ENCODE data around the gene PPM1F.
"Not testable (repeated sequence)": the region's sequence is repeated elsewhere in the genome, so short reads cannot be mapped to it uniquely, and the experiment has no call there.

Gene PPM1F

DNA sequence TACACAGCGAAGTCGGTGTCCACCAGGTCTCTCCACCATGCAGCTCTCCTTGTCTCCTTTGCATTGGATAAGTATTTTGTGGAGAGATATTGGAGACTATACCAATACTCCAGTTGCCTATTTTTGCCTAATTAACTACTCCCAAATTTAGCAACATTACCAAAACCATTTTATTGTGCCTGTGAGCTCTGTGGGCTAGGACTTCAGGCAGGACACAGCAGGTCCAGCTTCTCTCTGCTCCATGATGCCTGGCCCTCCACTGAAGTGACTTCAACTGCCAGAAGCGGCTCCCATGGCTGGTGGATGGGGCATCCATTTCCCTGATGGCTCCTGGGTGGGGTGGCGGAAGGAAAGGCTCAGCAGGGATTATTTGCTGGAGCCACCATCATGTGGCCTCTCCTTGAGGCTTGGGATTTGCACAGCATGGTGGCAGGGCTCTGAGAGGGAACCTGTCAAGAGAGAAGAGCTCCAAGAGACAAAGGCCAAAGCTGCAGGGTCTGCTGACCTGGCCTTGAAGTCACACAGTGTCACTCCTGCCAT is 48.3 kb downstream of the PPM1F start:
- FAIRE-seq (no peak), DNase-seq (ENCODE audit: insufficient read length, low spot score) (no peak)
- TF ChIP-seq, protein P1, sequence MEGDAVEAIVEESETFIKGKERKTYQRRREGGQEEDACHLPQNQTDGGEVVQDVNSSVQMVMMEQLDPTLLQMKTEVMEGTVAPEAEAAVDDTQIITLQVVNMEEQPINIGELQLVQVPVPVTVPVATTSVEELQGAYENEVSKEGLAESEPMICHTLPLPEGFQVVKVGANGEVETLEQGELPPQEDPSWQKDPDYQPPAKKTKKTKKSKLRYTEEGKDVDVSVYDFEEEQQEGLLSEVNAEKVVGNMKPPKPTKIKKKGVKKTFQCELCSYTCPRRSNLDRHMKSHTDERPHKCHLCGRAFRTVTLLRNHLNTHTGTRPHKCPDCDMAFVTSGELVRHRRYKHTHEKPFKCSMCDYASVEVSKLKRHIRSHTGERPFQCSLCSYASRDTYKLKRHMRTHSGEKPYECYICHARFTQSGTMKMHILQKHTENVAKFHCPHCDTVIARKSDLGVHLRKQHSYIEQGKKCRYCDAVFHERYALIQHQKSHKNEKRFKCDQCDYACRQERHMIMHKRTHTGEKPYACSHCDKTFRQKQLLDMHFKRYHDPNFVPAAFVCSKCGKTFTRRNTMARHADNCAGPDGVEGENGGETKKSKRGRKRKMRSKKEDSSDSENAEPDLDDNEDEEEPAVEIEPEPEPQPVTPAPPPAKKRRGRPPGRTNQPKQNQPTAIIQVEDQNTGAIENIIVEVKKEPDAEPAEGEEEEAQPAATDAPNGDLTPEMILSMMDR (IDR thresholded peaks at IDR 0.05; ENCODE audit: insufficient read depth, missing control alignments): no peak

DNA sequence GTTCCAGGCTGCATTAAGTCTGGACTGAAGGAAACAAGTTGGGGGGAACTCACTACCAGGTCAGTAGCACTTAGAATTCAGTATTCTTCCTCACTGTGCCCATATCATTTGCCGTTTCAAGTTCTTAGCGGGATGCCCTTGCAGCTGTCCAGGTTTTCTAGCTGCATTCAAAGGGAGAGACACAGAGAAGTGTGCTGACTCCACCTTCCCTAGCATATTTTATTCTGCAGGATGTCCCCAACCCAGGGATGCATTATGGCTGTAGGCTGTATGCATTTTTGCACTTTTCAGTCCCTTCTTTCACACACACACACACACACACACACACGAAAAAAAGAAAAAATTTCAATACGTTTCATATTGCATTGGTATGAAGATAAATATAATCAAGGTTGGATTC is 49.4 kb downstream of the PPM1F start:
- no peak for DNase-seq (ENCODE audit: insufficient read length, low spot score)
- TF ChIP-seq, protein P1 (IDR thresholded peaks at IDR 0.05; ENCODE audit: insufficient read depth, missing control alignments): no peak
- no peak for FAIRE-seq

DNA sequence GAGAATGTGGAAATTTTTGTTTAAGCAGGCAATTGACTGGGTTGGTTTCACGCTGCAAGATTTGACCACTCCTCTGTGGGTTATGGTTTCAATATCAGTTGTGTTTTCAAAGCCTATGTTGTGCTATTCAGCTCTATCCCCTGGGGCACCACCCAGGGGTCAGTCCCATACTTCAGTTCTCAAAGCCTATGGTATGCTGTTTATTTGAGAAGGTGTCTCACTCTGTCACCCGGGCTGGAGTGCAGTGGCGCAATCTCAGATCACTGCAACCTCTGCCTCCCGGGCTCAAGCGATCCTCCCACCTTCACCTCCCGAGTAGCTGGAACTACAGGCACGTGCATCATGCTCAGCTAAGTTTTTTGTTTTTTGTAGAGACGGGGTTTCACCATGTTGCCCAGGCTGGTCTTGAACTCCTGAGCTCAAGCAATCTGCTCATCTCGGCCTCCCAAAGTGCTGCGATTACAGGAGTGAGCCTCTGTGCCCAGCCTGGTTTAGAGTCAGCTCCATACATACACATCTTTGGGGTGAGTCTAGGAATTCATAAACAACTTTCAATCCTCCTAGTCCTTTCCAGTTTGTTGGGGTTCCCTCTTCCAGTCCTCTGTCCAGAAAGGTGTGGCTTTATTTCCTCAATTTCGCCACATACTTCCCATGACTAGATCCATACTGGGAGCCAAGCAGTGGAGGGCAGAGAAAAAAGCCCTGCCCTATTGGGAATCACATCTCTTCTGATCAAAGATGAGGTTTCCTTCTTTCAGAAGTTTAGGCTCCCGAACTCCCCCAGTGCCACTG is 50.2 kb downstream of the PPM1F start:
- DNase-seq (ENCODE audit: insufficient read length, low spot score) (no peak), FAIRE-seq (no peak)
- TF ChIP-seq, protein P1 (IDR thresholded peaks at IDR 0.05; ENCODE audit: insufficient read depth, missing control alignments): no peak

DNA sequence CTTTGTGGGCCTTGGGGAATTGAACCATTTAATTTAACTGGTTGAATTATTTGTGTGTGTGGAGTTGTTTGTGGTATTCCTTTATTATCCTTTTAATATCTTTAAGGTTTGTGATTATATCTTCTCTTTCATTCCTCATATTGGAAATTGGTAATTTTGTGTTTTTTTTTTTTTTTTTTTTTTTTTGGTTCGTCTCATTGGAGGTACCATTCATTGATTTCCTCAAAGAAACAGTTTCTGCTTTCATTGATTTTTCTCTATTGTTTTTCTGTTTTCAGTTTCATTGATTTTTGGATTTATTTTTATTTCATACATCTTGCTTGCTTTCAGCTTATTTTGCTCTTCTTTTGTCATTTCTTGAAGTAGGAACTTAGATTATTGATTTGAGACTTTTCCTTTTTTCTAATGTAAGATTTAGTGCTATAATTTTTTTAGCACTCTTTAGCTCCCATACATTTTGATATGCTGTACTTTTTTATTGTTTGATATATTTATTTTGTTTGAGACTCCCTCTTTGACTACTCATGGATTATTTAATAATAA is 54.2 kb downstream of the PPM1F start:
- FAIRE-seq (no peak), DNase-seq (ENCODE audit: insufficient read length, low spot score) (no peak)
- TF ChIP-seq, protein P1 (IDR thresholded peaks at IDR 0.05; ENCODE audit: insufficient read depth, missing control alignments): no peak

DNA sequence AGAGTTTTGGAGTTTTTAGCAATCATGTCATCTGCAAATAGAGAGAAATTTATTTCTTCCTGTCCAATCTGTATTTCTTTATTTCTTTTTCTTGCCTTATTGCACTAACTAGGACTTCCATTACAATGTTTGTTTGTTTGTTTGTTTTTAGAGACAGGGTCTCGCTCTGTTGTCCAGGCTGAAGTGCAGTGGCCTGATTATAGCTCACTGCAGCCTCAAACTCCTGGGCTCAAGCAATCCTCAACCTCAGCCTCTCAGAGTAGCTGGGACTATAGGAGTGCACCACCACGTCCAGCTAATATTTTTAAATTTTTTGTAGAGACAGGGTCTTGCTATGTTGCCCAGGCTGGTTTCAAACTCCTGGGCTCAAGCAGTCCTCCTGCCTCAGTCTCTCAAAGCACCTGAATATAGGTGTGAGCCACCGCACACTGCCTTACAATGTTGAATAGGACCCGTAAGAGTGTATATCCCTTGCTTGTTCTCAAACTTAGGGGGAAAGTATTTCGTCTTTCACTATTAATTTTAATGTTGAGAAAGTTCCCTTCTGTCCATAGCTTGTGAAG is 55.6 kb downstream of the PPM1F start:
- FAIRE-seq: no peak
- no peak for DNase-seq (ENCODE audit: insufficient read length, low spot score)
- TF ChIP-seq, protein P1 (IDR thresholded peaks at IDR 0.05; ENCODE audit: insufficient read depth, missing control alignments): no peak

DNA sequence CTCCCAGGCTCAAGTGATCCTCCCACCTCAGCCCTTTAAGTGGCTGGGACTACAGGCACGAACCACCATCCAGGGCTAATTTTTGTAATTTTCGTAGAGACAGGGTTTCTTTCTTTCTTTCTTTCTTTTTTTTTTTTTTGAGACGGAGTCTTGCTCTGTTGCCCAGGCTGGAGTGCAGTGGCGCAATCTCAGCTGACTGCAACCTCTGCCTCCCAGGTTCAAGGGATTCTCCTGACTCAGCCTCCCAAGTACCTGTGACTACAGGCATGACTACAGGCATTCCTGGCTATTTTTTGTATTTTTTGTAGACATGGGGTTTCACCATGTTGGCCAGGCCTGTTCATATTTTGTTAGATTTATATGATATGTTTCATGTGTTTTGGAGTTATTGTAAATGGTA is 56.4 kb downstream of the PPM1F start:
- DNase-seq (ENCODE audit: insufficient read length, low spot score); FAIRE-seq: not testable (repeated sequence)

DNA sequence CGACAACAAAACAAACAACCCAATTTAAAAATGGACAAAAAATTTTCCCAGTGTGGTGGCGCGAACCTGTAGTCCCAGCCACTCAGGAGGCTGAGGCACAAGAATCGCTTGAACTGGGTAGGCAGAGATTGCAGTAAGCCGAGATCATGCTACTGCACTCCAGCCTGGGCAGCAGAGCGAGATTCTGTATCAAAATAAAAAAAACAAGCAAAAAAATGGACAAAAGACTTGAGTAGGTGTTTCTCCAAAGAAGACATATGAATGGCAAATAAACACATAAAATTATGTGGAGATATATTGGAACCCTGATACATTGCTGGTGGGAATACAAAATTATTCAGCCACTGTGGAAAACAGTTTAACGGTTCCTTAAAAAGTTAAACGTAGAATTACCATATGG is 57.8 kb downstream of the PPM1F start:
- TF ChIP-seq, protein P1 (IDR thresholded peaks at IDR 0.05; ENCODE audit: insufficient read depth, missing control alignments): no peak
- no peak for DNase-seq (ENCODE audit: insufficient read length, low spot score)
- FAIRE-seq: no peak

Measured in D721Med (cell line).